NOMO-1 (cell line): Measurements from ENCODE around the gene PCSK4.

Experiments
- DNase-seq, 2 experiments: peaks; one replicate each; lab custom pipeline; 2025; ENCODE audit not compliant: unreplicated experiment in 2 of 2; lab: John Stamatoyannopoulos, UW

Gene PCSK4

GRCh38 chr19:1472231-1473084, 17.7 kb downstream of the PCSK4 start:
- DNase-seq: no peak

- peak in 1 of 2 experiments; percentile 8 for DNase-seq
Measured at GRCh38 chr19:1471515-1472160, 18.5 kb downstream of the PCSK4 start.

GRCh38 chr19:1471010-1471514, 19.1 kb downstream of the PCSK4 start:
- peak in 1 of 2 experiments; percentile 12 for DNase-seq

- DNase-seq: peak in 1 of 2 experiments; percentile 33
Measured at GRCh38 chr19:1470305-1471009, 19.7 kb downstream of the PCSK4 start.

GRCh38 chr19:1470055-1470304, 20.2 kb downstream of the PCSK4 start:
- DNase-seq: no peak

GRCh38 chr19:1469255-1470054, 20.7 kb downstream of the PCSK4 start:
- no peak for DNase-seq

- DNase-seq: peak in 1 of 2 experiments; percentile 19
Measured at GRCh38 chr19:1468821-1469254, 21.3 kb downstream of the PCSK4 start.

- DNase-seq: no peak
Measured at GRCh38 chr19:1468274-1468820, 21.8 kb downstream of the PCSK4 start.

- no peak for DNase-seq
Measured at GRCh38 chr19:1467490-1468273, 22.5 kb downstream of the PCSK4 start.

GRCh38 chr19:1467215-1467489, 23.0 kb downstream of the PCSK4 start:
- no peak for DNase-seq

GRCh38 chr19:1466461-1467214, 23.5 kb downstream of the PCSK4 start:
- no peak for DNase-seq

GRCh38 chr19:1466018-1466460, 24.1 kb downstream of the PCSK4 start:
- DNase-seq: no peak

- DNase-seq: no peak
Measured at GRCh38 chr19:1465191-1466016, 24.7 kb downstream of the PCSK4 start.

GRCh38 chr19:1461862-1462261, 28.3 kb downstream of the PCSK4 start:
- DNase-seq: no peak

- no peak for DNase-seq
Measured at GRCh38 chr19:1460033-1460995, 29.8 kb downstream of the PCSK4 start.

GRCh38 chr19:1459479-1459878, 30.7 kb downstream of the PCSK4 start:
- peak in 1 of 2 experiments; percentile 49 for DNase-seq

- DNase-seq: no peak
Measured at GRCh38 chr19:1457892-1458291, 32.3 kb downstream of the PCSK4 start.
